ENCODE measurements around the gene KLK8.

DNA sequence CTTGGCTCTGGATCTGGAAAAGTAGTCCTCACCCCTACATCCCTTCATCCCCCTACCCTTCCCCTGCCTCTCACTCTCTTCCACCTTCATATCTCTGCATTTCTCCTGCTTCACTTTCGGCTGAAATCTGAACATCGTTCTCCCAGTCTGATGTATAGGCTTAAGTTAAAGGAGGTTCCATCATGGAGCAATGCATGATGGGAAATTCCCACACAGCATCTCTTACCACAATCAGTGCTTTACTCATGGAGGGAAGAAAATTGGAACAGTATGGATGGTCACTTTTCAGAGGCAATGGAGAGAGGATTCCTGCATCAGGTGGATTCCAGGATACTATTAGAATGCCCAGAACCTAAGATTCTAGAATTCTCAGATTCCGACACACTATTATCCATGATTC is 6.1 kb upstream of the KLK8 start:
- TF ChIP-seq POLR2AphosphoS5 (IDR thresholded peaks at IDR 0.05; ENCODE audit: borderline replicate concordance, low read depth, low read length) (no peak), EZH2 (IDR thresholded peaks at IDR 0.05) (no peak), FOXP2 (optimal IDR thresholded peaks at IDR 0.05; ENCODE audit: control extremely low read depth, extremely low read length, insufficient read depth) (no peak)

Data from SK-N-MC (cell line).